NOMO-1 (cell line): ENCODE results near the gene KRTAP20-3.

Experiments used
- DNase-seq, 2 experiments: peaks; one replicate each; lab custom pipeline; 2025; ENCODE audit not compliant: unreplicated experiment in 2 of 2; lab: John Stamatoyannopoulos, UW

KRTAP20-3 gene

GRCh38 chr21:30676737-30677136 lies 34.1 kb downstream of the KRTAP20-3 start:
- DNase-seq = no peak

GRCh38 chr21:30680586-30680985 lies 37.9 kb downstream of the KRTAP20-3 start:
- no peak for DNase-seq

- no peak for DNase-seq
These were observed 41.8 kb downstream of the KRTAP20-3 start for GRCh38 chr21:30684506-30684905.

GRCh38 chr21:30689822-30690221 lies 47.2 kb downstream of the KRTAP20-3 start:
- no peak for DNase-seq
